NAMALWA (cell line): ENCODE results near the gene DIP2C.

Source experiments
- DNase-seq: peaks from one replicate; pipeline ENCODE4 v3.0.0-alpha.2; 2015; ENCODE audit warnings: low spot score

Gene DIP2C

DNA sequence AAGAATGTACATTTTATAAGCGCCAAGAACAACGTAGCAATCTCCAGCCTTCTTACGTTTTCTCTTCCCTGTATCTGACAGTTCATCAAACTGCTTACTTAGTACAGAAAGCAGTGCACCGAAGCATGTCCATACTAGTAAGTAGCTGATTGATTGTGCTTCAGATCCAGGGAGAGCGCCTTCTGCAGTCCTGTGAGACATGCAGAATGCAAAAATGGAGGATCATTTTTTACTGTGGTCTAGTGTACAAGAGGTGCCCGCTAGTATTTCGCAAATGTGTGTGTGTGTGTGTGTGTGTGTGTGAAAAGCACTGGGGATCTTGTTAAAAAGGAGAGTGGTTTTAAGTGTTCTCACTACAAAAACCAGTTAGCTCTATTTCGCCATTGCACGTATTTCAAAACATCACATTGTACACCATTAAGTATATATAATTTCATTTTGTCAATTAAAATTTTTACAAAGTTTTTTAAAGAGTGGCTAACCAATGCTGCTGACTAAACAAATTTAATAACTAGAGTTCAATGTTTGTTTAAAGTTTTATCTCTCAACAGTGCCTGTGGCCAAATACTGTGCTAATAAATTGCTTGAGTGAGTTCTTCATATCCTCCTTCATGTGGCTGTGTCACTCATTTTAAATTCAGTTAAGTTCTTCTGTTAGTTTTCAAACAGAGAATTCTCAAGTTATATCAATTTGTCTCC is 454.6 kb downstream of the DIP2C start:
- DNase-seq = no peak

DNA sequence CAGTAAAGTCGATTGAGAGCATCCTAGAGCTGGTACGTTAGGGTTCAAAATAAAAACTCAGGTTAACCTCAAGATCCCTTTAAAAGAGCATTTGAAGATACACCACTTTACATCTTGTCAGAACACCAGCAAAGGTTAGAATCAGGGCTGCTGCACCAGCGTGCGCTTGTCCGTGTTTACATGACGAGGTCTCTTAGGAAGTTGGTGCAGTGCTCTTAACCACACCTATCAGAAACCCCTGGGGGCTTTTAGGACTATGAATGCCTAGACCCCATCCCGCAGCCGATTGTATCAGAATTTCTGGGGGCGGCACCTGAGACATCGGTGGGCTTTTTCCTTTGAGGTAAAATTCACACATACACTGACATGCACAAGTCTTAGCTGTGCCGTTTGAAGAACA is 456.6 kb downstream of the DIP2C start:
- no peak for DNase-seq

DNA sequence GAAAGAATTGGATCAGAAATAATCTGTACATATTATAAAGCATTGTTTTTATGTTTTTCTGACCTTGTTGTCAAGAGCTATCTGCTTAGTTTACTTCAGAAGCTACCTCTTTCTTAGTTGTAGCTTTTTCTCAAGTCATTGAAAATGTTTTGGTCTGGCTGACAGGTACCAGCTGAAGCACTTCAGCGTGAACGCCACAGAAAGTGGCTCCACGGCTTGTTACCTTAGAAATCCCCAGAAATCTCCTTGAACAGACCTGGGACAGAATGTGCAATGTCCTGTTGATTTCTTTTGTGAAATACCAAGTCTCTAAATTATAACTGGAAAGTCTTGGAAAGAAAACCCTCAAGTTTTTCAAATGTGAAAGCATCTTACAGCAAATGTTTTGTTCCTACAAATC is 457.4 kb downstream of the DIP2C start:
- DNase-seq = no peak

DNA sequence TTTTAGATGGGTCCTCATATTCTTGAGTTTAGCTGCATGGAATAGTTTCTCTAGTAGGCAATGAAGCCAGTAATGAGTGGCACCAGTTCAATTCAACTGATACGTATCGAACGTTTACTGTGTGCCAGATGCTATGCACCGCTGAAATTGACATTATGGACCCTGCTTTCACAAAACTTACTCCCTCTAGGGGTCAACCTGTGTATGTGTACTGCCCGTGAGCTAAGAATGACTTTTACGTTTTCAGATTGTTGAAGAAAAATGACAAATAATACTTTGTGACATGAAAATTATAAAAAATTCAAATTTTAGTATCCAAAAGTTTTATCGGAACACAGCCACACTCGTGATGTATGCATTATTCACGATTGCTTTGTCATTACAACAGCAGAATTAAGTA is 458.7 kb downstream of the DIP2C start:
- peak; percentile 45 for DNase-seq

DNA sequence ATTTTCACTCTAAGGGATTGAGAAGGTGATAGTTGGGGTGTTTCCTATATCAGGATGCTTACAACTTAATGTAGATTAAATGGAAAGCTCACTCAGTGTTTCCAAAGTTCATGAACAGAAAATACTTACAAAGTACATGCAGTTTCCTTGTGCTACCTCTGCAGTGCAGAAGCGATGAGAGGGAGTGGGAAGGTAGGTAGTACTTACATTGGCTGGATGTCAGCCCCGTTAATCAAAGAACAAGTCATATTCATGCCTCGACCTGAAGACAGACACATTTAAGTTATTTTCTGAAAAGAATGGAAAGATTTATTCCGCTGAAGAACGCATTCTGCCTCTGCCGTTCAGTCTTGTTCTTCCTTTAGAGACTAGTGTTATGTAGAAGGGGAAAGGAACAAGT is 461.1 kb downstream of the DIP2C start:
- DNase-seq = no peak

DNA sequence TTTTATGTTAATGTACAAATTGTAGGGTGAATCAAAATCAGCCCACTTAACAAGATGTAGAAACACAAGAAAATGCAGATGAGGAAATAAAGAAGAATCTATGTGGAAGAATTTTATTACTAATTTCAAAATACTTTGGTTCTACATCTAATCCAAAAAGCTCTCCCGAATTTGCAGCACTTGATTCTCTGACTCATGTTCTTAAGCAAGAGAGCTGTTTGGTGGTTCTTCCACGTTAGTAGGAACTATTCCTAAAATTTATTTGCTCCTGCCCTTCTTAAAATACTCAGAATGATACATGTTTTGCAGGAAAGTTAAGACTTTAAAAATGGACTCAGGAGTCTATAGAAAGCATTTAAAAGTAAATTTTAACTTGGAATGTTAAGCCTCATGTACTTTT is 462.5 kb downstream of the DIP2C start:
- no peak for DNase-seq

DNA sequence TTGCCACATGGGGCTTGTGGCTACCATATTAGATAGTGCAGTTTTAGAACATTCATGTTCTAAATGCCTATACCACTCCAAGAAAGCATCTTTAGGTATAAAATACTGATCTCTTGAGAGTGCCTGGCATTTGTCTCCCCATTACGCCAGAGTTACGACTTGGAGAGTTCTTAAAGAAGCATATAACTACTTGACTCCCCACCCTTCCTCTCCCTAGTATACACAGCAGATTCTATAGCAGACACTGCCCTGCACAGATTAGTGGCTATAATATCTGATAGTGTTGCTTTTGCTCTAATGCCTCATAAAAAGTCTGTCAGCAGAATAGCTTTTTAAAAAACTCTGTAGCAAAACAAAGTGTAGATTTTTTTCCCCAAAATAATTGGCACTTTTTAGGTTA is 463.4 kb downstream of the DIP2C start:
- DNase-seq = no peak

DNA sequence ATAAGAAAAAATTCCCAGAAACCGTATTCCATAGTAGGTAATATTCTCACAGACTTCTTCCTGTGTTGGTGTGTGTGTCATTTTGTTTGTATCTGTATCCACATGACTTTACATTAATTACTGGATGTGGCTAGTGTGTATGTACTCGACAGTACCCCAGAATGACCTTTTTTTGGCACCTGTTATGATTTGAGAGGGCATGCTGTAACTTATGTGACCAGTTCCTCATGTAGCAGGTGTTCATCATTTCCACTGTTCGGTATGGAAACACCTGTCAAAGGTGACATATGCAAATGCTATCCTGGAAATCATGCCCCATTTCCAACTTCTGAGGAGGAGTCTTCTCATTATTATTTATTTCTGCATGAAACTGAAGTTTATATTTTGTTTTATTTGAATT is 464.9 kb downstream of the DIP2C start:
- DNase-seq = peak; percentile 25
